Astrocyte of the spinal cord (primary cell): ENCODE results near the gene PCNP.
"Not testable (repeated sequence)": the region's sequence is repeated elsewhere in the genome, so short reads cannot be mapped to it uniquely, and the experiment has no call there.

ENCODE experiments used
- DNase-seq: peaks from one replicate; pipeline ENCODE4 v3.0.0; 2011; ENCODE audit warnings: low read depth, low spot score
- H3K4me3 ChIP-seq: 2 replicates; pipeline ENCODE4 v1.5.1; 2011; ENCODE audit warnings: low read depth, mild to moderate bottlenecking, low read length, moderate library complexity
- CTCF ChIP-seq: IDR thresholded peaks from 2 replicates; pipeline ENCODE4 v1.5.1; 2012; ENCODE audit warnings: low read depth, mild to moderate bottlenecking, low read length, inconsistent platforms
- in situ Hi-C: cut with HindIII; loops from 2 replicates; pipeline ENCODE4 v1.10.0; 2017; ENCODE audit warnings: low sequenced_read_pairs

PCNP gene

GRCh38 chr3:101603184-101603583 lies 29.2 kb downstream of the PCNP start:
- DNase-seq = no peak
- no peak overlapping the region for H3K4me3 ChIP-seq
- no peak for TF ChIP-seq CTCF
- in situ Hi-C loops = no loop called here

- H3K4me3 ChIP-seq, DNase-seq, in situ Hi-C loops: not testable (repeated sequence)
These were observed 31.4 kb downstream of the PCNP start for GRCh38 chr3:101605398-101605797.

- no peak overlapping the region for H3K4me3 ChIP-seq
- DNase-seq = no peak
- in situ Hi-C loops = no loop called here
- no peak for TF ChIP-seq CTCF
These were observed 37.0 kb downstream of the PCNP start for GRCh38 chr3:101611023-101611422.

- DNase-seq, H3K4me3 ChIP-seq, in situ Hi-C loops: not testable (repeated sequence)
These were observed 39.0 kb downstream of the PCNP start for GRCh38 chr3:101613014-101613413.

GRCh38 chr3:101615525-101615924 lies 41.5 kb downstream of the PCNP start:
- no peak for DNase-seq
- no peak for TF ChIP-seq CTCF
- in situ Hi-C loops = no loop called here
- H3K4me3 ChIP-seq = no peak overlapping the region

GRCh38 chr3:101617478-101617877 lies 43.5 kb downstream of the PCNP start:
- no peak for TF ChIP-seq CTCF
- no peak overlapping the region for H3K4me3 ChIP-seq
- DNase-seq = no peak
- in situ Hi-C loops = no loop called here

- no peak overlapping the region for H3K4me3 ChIP-seq
- in situ Hi-C loops = no loop called here
- DNase-seq = no peak
- no peak for TF ChIP-seq CTCF
These were observed 44.7 kb downstream of the PCNP start for GRCh38 chr3:101618726-101619125.

- in situ Hi-C loops = no loop called here
- no peak overlapping the region for H3K4me3 ChIP-seq
- no peak for DNase-seq
- TF ChIP-seq CTCF = no peak
These were observed 45.8 kb downstream of the PCNP start for GRCh38 chr3:101619734-101620133.
